GM03348 (cell line): ENCODE results near the gene BRICD5.

Source experiments
- DNase-seq: peaks from one replicate; pipeline ENCODE4 v3.0.0; 2012; ENCODE audit warnings: low spot score

Gene BRICD5

GRCh38 chr16:2180962-2181923, 29.4 kb downstream of the BRICD5 start:
- DNase-seq, result no peak

- DNase-seq, result no peak
These were observed 30.2 kb downstream of the BRICD5 start for GRCh38 chr16:2180461-2180860.

- DNase-seq, result no peak
These were observed 31.1 kb downstream of the BRICD5 start for GRCh38 chr16:2179576-2179975.

- no peak for DNase-seq
These were observed 31.6 kb downstream of the BRICD5 start for GRCh38 chr16:2179107-2179501.

- DNase-seq, result peak; percentile 47
These were observed 32.1 kb downstream of the BRICD5 start for GRCh38 chr16:2178321-2179106.

- DNase-seq, result no peak
These were observed 33.1 kb downstream of the BRICD5 start for GRCh38 chr16:2177561-2177960.

GRCh38 chr16:2177101-2177500, 33.6 kb downstream of the BRICD5 start:
- no peak for DNase-seq

GRCh38 chr16:2176047-2176446, 34.6 kb downstream of the BRICD5 start:
- DNase-seq, result no peak

GRCh38 chr16:2175454-2175853, 35.2 kb downstream of the BRICD5 start:
- no peak for DNase-seq

GRCh38 chr16:2174396-2175131, 36.1 kb downstream of the BRICD5 start:
- no peak for DNase-seq

GRCh38 chr16:2173916-2174315, 36.7 kb downstream of the BRICD5 start:
- no peak for DNase-seq

GRCh38 chr16:2173366-2173765, 37.3 kb downstream of the BRICD5 start:
- no peak for DNase-seq

- DNase-seq, result no peak
These were observed 37.9 kb downstream of the BRICD5 start for GRCh38 chr16:2172688-2173335.

GRCh38 chr16:2171601-2172178, 39.0 kb downstream of the BRICD5 start:
- DNase-seq, result no peak

- DNase-seq, result no peak
These were observed 39.9 kb downstream of the BRICD5 start for GRCh38 chr16:2170587-2171435.

- DNase-seq, result no peak
These were observed 40.6 kb downstream of the BRICD5 start for GRCh38 chr16:2170080-2170479.

GRCh38 chr16:2167068-2167638, 43.5 kb downstream of the BRICD5 start:
- DNase-seq, result no peak

- no peak for DNase-seq
These were observed 44.2 kb downstream of the BRICD5 start for GRCh38 chr16:2166263-2167067.

- no peak for DNase-seq
These were observed 44.8 kb downstream of the BRICD5 start for GRCh38 chr16:2165861-2166260.
